ENCODE measurements around the gene RDH5. TPM values are rescaled to one million over a fixed set of nuclear protein-coding genes. Genes with fewer than 3 reads are reported as not detected.

Gene RDH5
- total RNA-seq, 1 experiment from 2014 or later: 12.4 TPM

DNA sequence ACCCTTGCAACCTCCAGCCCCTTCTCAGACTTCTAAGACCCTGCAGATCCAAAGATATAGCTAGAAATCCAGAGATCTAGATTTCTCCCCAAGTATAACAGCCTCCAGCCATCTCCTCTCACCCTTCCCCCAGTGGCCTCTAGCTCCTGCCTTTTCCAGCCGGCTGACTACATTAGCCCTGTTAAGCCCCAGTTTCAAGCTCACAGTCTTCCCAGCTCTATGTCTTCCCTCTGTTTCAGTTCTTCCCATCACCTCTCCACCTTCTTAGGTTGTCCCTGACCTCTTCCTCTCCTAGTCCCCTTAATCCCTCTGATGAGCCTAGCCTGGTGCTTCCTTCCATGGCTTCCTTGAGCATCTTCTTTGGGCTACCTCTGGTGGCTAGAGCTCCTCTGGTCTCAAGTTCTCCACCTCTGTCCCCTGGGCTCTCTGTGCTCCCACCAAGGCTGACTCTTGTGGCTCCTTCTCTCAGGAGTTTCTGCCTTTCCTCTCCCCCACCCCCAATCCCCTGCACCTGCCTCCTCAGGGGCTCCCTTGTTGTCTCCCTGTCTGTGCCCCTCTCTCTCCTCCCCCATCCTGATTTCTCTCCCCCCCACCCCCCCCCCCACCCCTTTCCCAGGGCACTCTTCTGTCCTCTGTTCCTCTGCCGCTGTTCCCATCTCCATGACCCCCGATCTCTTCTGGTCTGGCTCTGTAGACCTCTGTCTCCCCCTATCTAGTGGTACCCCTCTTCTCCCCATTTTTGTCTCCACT, 21.9 kb downstream of the RDH5 start:
- H3K9ac ChIP-seq (ENCODE audit: low read length): peak overlapping the region; percentile 65
- H3K9me2 ChIP-seq (replicated peaks; ENCODE audit: insufficient read depth, low read length): no peaks in the 10 kb centered on the region

DNA sequence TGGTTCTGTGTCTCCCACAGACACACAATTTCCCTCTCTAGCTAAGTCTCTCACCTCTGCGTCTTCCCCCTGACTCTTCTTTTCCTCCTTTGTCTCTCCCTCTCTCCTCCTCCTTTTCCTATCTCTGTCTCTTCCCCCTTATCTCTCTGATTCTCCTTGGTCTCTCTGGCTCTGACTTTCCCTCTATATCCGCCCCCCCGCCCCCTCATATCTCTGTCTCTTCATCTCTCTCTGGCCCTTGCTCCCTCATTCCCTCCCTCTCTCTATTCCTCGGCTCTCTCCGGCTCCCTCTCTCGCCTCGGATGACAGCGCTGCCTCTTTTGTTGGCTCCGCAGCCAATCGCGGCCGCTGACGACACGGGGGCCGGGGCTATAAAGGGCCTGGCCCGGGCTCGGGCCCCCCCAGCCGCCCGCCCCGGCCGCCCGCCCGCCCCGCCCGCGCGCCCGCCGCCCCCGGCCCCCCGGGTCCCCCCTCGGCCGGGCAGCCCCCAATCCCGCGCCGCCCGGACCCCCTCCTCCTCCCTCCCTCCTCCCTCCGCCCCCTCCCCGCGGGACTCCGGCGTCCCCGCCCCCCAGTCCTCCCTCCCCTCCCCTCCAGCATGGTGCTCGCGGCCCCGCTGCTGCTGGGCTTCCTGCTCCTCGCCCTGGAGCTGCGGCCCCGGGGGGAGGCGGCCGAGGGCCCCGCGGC, 22.7 kb downstream of the RDH5 start, which contains the start of gene GDF11:
TSS of gene GDF11 (plus strand) at position 404 of the 687 bp plus-strand sequence. CDS start at position 599, 195 bp downstream.
- no peaks in the 10 kb centered on the region for H3K9me3 ChIP-seq (ENCODE audit: low read length)
- peak; percentile 88 for DNase-seq
- no peak within 1 kb of the TSS for H3K27ac ChIP-seq (ENCODE audit: low read length)
- H3K36me3 ChIP-seq (ENCODE audit: insufficient read depth, low read length): no peaks in the 10 kb centered on the region
- peaks cover 14% of the 10 kb centered on the region for H4K20me1 ChIP-seq (ENCODE audit: insufficient read depth, low read depth, low read length)
- H3K27me3 ChIP-seq (ENCODE audit: low read length): no peaks in the 10 kb centered on the region
- peak within 1 kb of the TSS; percentile 98 for H3K4me2 ChIP-seq (ENCODE audit: low read depth, low read length, poor library complexity, severe bottlenecking)
- H3K4me3 ChIP-seq (ENCODE audit: low read length): peak within 1 kb of the TSS; percentile 86
- peaks cover 56% of the 10 kb centered on the region for H3K4me1 ChIP-seq (ENCODE audit: low read length)
- H2AFZ ChIP-seq (ENCODE audit: low read length): peak within 1 kb of the TSS; percentile 54; the same call in 1 of the 2 replicates
- H3K79me2 ChIP-seq (ENCODE audit: low read length): peaks cover 9% of the 10 kb centered on the region
- H3K9me2 ChIP-seq (replicated peaks; ENCODE audit: insufficient read depth, low read length): no peaks in the 10 kb centered on the region
- H3K9ac ChIP-seq (ENCODE audit: low read length): peak within 1 kb of the TSS; percentile 77

More for the DNA sequence above, 21.9 kb downstream of the RDH5 start:
- Histone ChIP-seq H3K36me3 (ENCODE audit: insufficient read depth, low read length) (no peaks in the 10 kb centered on the region), H3K27me3 (ENCODE audit: low read length) (no peaks in the 10 kb centered on the region), H3K4me1 (ENCODE audit: low read length) (peaks cover 56% of the 10 kb centered on the region), H3K4me3 (ENCODE audit: low read length) (peak overlapping the region; percentile 63; the same call in 1 of the 2 replicates), H2AFZ (ENCODE audit: low read length) (peak overlapping the region; percentile 54; the same call in 1 of the 2 replicates), H3K79me2 (ENCODE audit: low read length) (peaks cover 9% of the 10 kb centered on the region), H3K4me2 (ENCODE audit: low read depth, low read length, poor library complexity, severe bottlenecking) (peak overlapping the region; percentile 81), H4K20me1 (ENCODE audit: insufficient read depth, low read depth, low read length) (peaks cover 14% of the 10 kb centered on the region), H3K9me3 (ENCODE audit: low read length) (no peaks in the 10 kb centered on the region), H3K27ac (ENCODE audit: low read length) (no peak overlapping the region)
- no peak for DNase-seq

DNA sequence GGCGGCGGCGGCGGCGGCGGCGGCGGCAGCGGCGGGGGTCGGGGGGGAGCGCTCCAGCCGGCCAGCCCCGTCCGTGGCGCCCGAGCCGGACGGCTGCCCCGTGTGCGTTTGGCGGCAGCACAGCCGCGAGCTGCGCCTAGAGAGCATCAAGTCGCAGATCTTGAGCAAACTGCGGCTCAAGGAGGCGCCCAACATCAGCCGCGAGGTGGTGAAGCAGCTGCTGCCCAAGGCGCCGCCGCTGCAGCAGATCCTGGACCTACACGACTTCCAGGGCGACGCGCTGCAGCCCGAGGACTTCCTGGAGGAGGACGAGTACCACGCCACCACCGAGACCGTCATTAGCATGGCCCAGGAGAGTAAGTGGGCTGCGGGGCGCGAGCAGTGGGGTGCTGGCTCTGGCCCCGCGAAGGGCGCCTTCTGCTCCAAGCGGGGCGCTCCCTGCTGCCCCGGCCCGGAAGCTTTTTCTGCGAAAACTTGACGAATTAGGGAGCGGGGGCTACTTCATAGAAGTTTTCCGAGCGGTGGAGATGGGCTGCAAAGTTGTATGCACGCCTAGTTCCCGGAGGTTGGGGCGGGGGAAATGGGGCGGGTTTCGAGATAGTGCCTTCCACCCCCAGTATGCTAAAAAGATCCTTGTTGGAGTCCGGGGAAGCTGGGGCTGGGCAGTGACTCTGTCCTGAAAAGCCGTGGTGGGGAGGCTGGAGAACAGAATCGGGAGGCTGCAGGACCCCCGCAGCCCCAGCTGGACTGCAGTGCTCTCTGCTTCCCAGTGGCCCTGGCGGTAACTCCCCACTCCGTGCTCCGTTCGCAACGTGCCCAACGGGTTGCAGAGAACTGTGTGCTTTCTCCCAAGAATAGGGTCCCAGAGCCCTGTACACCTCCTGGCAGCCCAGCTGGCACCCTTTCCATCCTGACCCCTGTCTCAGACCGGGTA, 23.5 kb downstream of the RDH5 start:
- H3K27me3 ChIP-seq (ENCODE audit: low read length): no peaks in the 10 kb centered on the region
- H3K27ac ChIP-seq (ENCODE audit: low read length): no peak overlapping the region
- peak overlapping the region; percentile 86 for H3K4me3 ChIP-seq (ENCODE audit: low read length)
- no peaks in the 10 kb centered on the region for H3K9me2 ChIP-seq (replicated peaks; ENCODE audit: insufficient read depth, low read length)
- peak overlapping the region; percentile 77 for H3K9ac ChIP-seq (ENCODE audit: low read length)
- peaks cover 9% of the 10 kb centered on the region for H3K79me2 ChIP-seq (ENCODE audit: low read length)
- DNase-seq: peak; percentile 85
- H2AFZ ChIP-seq (ENCODE audit: low read length): 0 out of 2 replicates have a peak overlapping the region, but pooled peaks have one; percentile 35
- no peaks in the 10 kb centered on the region for H3K9me3 ChIP-seq (ENCODE audit: low read length)
- peaks cover 54% of the 10 kb centered on the region for H3K4me1 ChIP-seq (ENCODE audit: low read length)
- H3K4me2 ChIP-seq (ENCODE audit: low read depth, low read length, poor library complexity, severe bottlenecking): peak overlapping the region; percentile 98
- peaks cover 14% of the 10 kb centered on the region for H4K20me1 ChIP-seq (ENCODE audit: insufficient read depth, low read depth, low read length)
- H3K36me3 ChIP-seq (ENCODE audit: insufficient read depth, low read length): no peaks in the 10 kb centered on the region

DNA sequence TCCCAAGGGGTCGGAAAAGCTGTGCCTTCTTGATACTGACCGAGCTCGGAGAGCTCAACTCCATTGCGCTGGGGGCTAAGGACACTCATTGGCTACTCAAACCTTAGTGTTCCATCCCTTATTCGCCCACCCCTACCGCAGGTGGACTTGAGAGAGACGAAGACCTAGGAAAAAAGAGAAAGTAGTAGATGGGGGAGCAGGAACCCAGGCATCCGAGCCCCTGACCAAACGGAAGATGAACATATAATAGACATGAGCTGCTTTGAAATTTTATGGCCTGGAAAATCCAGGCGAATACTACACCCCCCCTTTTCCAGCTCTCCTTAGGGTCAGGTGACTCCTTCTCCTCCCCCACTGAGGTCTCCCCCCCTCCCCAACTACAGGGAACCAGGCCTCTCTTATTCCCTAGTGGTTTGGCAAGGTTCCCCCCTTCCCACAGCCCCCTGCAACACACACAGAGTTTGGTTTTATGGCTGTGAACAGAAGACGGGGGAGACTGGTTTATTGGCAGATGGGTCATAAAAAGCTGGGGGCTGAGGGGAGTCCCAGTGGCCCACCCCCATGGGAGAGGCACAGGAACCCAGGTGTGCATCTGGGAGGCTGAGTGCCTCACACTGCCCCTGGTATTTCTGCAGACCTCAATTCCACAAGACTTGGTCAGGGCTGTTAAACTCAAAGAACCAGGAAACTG, 24.3 kb downstream of the RDH5 start:
- Histone ChIP-seq H3K4me2 (ENCODE audit: low read depth, low read length, poor library complexity, severe bottlenecking) (peak overlapping the region; percentile 98), H3K9me2 (replicated peaks; ENCODE audit: insufficient read depth, low read length) (no peaks in the 10 kb centered on the region), H3K9me3 (ENCODE audit: low read length) (no peaks in the 10 kb centered on the region), H4K20me1 (ENCODE audit: insufficient read depth, low read depth, low read length) (peaks cover 14% of the 10 kb centered on the region), H3K4me1 (ENCODE audit: low read length) (peaks cover 51% of the 10 kb centered on the region), H3K36me3 (ENCODE audit: insufficient read depth, low read length) (no peaks in the 10 kb centered on the region), H3K27ac (ENCODE audit: low read length) (peak overlapping the region; percentile 45), H3K9ac (ENCODE audit: low read length) (peak overlapping the region; percentile 77), H3K4me3 (ENCODE audit: low read length) (peak overlapping the region; percentile 86), H3K27me3 (ENCODE audit: low read length) (no peaks in the 10 kb centered on the region), H2AFZ (ENCODE audit: low read length) (no peak overlapping the region), H3K79me2 (ENCODE audit: low read length) (peaks cover 9% of the 10 kb centered on the region)
- no peak for DNase-seq

DNA sequence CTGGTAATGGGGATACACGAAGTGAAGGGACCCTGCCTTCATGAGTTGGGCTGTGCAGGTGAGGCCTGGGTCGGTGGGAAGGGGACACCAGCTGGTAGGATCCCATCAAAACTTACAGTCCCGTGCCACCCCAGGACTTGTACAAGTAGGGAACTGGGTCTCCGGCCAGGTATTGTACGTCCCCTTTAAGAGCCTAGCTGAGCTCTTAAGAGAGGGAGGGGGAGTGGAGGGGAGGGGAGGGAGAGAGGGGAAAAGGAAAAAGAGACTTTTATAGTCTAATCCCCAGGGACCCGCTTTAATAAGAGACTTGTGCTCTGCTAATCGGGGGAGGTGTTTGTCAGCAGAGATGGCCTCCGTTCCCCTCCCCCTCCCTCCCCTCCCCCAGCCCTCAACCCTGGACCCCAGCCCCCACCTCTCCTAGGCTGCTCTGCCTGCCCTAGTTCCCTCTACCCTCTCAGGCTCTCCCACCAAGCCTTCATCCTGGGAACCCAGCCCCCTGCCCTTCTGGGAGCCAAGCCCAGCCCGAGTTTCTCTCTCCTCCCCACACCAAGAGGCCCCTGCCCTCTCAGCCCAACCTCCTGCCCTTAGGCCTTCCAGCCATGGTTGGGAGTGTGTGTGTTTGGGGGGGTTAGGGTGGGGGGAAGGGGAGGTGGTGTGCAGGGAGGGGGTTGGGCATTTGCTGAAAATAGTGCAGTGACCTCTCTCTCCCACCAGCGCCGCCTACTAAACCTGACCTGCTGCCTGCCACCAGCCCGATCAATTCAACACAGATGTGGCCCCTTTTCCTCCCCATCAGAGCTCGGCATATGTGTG, 25.4 kb downstream of the RDH5 start:
- Histone ChIP-seq H3K9me3 (ENCODE audit: low read length) (no peaks in the 10 kb centered on the region), H2AFZ (ENCODE audit: low read length) (no peak overlapping the region), H3K4me1 (ENCODE audit: low read length) (peaks cover 51% of the 10 kb centered on the region), H3K4me2 (ENCODE audit: low read depth, low read length, poor library complexity, severe bottlenecking) (peak overlapping the region; percentile 98), H3K27me3 (ENCODE audit: low read length) (no peaks in the 10 kb centered on the region), H4K20me1 (ENCODE audit: insufficient read depth, low read depth, low read length) (peaks cover 14% of the 10 kb centered on the region), H3K4me3 (ENCODE audit: low read length) (peak overlapping the region; percentile 86), H3K9ac (ENCODE audit: low read length) (peak overlapping the region; percentile 77), H3K27ac (ENCODE audit: low read length) (peak overlapping the region; percentile 68), H3K36me3 (ENCODE audit: insufficient read depth, low read length) (no peaks in the 10 kb centered on the region), H3K79me2 (ENCODE audit: low read length) (peaks cover 9% of the 10 kb centered on the region), H3K9me2 (replicated peaks; ENCODE audit: insufficient read depth, low read length) (no peaks in the 10 kb centered on the region)
- peak; percentile 79 for DNase-seq

DNA sequence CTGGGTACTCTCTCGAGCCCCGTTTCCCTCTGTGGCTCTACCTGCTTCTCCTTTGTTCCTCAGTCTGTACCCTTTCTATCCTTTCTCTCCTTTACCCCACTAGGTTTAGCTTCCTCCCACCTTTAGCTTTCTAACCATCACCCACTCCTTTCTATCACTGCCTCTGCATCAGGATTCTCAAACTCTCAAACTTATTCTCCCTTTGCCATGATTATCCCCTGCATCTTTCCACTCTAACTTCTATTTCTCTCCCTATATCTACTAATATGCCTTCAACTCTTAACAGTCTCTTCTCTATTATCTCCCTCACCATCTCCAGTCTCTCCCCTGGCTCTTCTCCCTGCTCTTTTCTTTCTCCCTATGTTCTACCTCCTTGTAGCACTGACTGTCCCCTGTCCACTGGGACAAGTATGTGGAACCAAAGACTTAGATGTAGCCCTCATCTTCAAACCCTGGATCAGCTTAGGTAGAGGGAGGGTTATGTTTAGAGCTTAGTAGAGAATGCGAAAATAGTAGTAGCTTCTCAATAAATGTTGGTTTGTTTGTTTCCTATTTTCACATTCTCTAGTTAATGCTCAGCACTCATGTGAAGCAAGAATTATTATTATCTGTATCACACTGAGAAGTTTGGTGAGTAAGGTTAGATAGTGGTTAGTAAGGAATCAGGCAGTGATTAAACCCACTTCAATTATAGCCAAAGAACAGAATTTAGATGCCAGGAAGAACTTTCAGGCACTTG, 26.1 kb downstream of the RDH5 start:
- Histone ChIP-seq H3K9me3 (ENCODE audit: low read length) (no peaks in the 10 kb centered on the region), H3K36me3 (ENCODE audit: insufficient read depth, low read length) (no peaks in the 10 kb centered on the region; the same call in 1 of the 2 replicates), H3K79me2 (ENCODE audit: low read length) (peaks cover 9% of the 10 kb centered on the region), H3K27me3 (ENCODE audit: low read length) (no peaks in the 10 kb centered on the region), H3K27ac (ENCODE audit: low read length) (peak overlapping the region; percentile 68), H3K9ac (ENCODE audit: low read length) (peak overlapping the region; percentile 77; the same call in 1 of the 2 replicates), H4K20me1 (ENCODE audit: insufficient read depth, low read depth, low read length) (peaks cover 14% of the 10 kb centered on the region), H3K4me2 (ENCODE audit: low read depth, low read length, poor library complexity, severe bottlenecking) (peak overlapping the region; percentile 98), H2AFZ (ENCODE audit: low read length) (no peak overlapping the region), H3K4me3 (ENCODE audit: low read length) (no peak overlapping the region), H3K9me2 (replicated peaks; ENCODE audit: insufficient read depth, low read length) (no peaks in the 10 kb centered on the region), H3K4me1 (ENCODE audit: low read length) (peaks cover 51% of the 10 kb centered on the region)
- no peak for DNase-seq

Measured in Karpas-422 (cell line).